ENCODE data around the gene PRC1. TPM values are rescaled to one million over a fixed set of nuclear protein-coding genes. Genes with fewer than 3 reads are reported as not detected.
"Not testable (repeated sequence)": the region's sequence is repeated elsewhere in the genome, so short reads cannot be mapped to it uniquely, and the experiment has no call there.

Gene PRC1
- total RNA-seq, 1 donor = 17.7 TPM

DNA sequence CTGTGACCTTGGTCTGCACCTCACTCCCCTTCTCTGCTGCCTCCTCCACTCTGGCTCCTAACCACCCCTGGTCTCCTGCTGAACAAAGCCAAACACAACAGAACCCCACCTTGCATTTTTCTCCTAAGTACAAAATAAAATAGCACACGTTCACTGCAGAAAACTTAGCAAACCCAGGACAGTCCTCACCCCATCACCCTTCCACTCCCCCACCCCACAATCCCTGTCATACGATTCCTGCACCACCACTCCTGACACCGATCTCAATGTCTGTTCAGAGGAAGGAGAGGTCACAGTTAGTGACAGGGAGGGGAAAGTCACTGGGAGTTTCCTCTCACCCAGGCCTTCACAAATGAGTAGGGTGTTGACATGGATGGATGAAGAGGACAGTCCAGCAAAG lies 23.8 kb upstream of the PRC1 start:
- H2AFZ ChIP-seq (ENCODE audit: low read length) = no peak overlapping the region
- H3K79me2 ChIP-seq (ENCODE audit: insufficient read depth, low read length) = peaks cover 58% of the 10 kb centered on the region
- no peak overlapping the region for H3K4me3 ChIP-seq (ENCODE audit: insufficient read depth, low read length)
- no peaks in the 10 kb centered on the region for H3K27me3 ChIP-seq (ENCODE audit: insufficient read depth, low read length)
- TF ChIP-seq, protein P1, sequence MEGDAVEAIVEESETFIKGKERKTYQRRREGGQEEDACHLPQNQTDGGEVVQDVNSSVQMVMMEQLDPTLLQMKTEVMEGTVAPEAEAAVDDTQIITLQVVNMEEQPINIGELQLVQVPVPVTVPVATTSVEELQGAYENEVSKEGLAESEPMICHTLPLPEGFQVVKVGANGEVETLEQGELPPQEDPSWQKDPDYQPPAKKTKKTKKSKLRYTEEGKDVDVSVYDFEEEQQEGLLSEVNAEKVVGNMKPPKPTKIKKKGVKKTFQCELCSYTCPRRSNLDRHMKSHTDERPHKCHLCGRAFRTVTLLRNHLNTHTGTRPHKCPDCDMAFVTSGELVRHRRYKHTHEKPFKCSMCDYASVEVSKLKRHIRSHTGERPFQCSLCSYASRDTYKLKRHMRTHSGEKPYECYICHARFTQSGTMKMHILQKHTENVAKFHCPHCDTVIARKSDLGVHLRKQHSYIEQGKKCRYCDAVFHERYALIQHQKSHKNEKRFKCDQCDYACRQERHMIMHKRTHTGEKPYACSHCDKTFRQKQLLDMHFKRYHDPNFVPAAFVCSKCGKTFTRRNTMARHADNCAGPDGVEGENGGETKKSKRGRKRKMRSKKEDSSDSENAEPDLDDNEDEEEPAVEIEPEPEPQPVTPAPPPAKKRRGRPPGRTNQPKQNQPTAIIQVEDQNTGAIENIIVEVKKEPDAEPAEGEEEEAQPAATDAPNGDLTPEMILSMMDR (IDR thresholded peaks at IDR 0.05; ENCODE audit: extremely low read depth, low read depth, low read length) = no peak
- H3K36me3 ChIP-seq (ENCODE audit: insufficient read depth, low read length) = peaks cover 12% of the 10 kb centered on the region
- H3K4me1 ChIP-seq (ENCODE audit: insufficient read depth, low read length) = peaks cover 17% of the 10 kb centered on the region
- H3K27ac ChIP-seq (ENCODE audit: low read depth, low read length) = no peak overlapping the region
- H4K20me1 ChIP-seq (ENCODE audit: insufficient read depth, low read length) = peaks cover 3% of the 10 kb centered on the region
- no peak for DNase-seq (ENCODE audit: insufficient read length, low spot score, missing footprints)
- H3K4me2 ChIP-seq (ENCODE audit: insufficient read depth, low read length) = no peak overlapping the region
- no peaks in the 10 kb centered on the region for H3K9me3 ChIP-seq (ENCODE audit: low read depth, low read length)

DNA sequence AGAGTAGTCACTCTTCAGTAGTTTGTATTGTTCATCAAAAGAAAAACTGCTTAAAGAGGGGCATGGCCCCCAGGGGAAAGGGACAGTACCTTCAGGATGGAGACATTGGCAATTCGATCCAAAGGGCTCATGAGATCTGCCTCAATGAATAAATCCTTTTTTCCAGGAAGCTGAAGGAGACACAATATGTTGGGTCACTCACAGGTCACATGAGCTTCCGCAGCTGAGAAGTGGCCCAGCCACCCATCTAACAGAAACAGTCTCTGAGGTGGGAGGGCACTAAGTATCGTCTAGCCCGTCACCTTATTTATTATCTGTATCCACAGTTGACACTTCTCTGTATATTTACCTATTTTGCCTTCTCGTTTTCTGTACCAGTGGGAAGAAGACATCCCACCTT lies 23.4 kb upstream of the PRC1 start:
- H3K36me3 ChIP-seq (ENCODE audit: insufficient read depth, low read length) = peaks cover 17% of the 10 kb centered on the region
- no peaks in the 10 kb centered on the region for H3K27me3 ChIP-seq (ENCODE audit: insufficient read depth, low read length)
- H3K27ac ChIP-seq (ENCODE audit: low read depth, low read length) = no peak overlapping the region
- no peak overlapping the region for H3K4me2 ChIP-seq (ENCODE audit: insufficient read depth, low read length)
- TF ChIP-seq, protein P1 (IDR thresholded peaks at IDR 0.05; ENCODE audit: extremely low read depth, low read depth, low read length) = no peak
- no peak overlapping the region for H3K4me3 ChIP-seq (ENCODE audit: insufficient read depth, low read length)
- peaks cover 3% of the 10 kb centered on the region for H4K20me1 ChIP-seq (ENCODE audit: insufficient read depth, low read length)
- H2AFZ ChIP-seq (ENCODE audit: low read length) = no peak overlapping the region
- no peaks in the 10 kb centered on the region for H3K9me3 ChIP-seq (ENCODE audit: low read depth, low read length)
- peaks cover 58% of the 10 kb centered on the region for H3K79me2 ChIP-seq (ENCODE audit: insufficient read depth, low read length)
- peaks cover 17% of the 10 kb centered on the region for H3K4me1 ChIP-seq (ENCODE audit: insufficient read depth, low read length)
- no peak for DNase-seq (ENCODE audit: insufficient read length, low spot score, missing footprints)

DNA sequence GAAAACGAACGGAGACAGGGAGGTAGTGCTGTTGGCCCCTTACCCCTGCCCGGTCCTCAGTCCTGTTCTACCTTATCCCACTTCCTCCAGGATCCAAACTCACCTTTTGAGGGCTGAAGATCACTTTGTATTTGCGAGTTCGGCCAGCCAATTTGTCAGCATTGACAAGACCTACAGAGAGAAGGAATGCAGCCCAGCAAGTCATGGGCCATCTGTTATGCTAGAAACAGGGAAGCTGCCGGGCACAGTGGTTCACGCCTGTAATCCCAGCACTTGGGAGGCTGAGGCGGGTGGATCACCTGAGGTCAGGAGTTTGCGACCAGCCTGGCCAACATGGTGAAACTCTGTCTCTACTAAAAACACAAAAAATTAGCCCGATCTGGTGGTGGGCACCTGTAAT lies 19.4 kb upstream of the PRC1 start:
- not testable (repeated sequence) for H2AFZ ChIP-seq (ENCODE audit: low read length); H3K9me3 ChIP-seq (ENCODE audit: low read depth, low read length); H3K27ac ChIP-seq (ENCODE audit: low read depth, low read length); H3K4me3 ChIP-seq (ENCODE audit: insufficient read depth, low read length); H3K4me2 ChIP-seq (ENCODE audit: insufficient read depth, low read length); H3K4me1 ChIP-seq (ENCODE audit: insufficient read depth, low read length); H3K27me3 ChIP-seq (ENCODE audit: insufficient read depth, low read length); H4K20me1 ChIP-seq (ENCODE audit: insufficient read depth, low read length); DNase-seq (ENCODE audit: insufficient read length, low spot score, missing footprints)
- H3K79me2 ChIP-seq (ENCODE audit: insufficient read depth, low read length) = peaks cover 25% of the 10 kb centered on the region
- peaks cover 30% of the 10 kb centered on the region for H3K36me3 ChIP-seq (ENCODE audit: insufficient read depth, low read length)

DNA sequence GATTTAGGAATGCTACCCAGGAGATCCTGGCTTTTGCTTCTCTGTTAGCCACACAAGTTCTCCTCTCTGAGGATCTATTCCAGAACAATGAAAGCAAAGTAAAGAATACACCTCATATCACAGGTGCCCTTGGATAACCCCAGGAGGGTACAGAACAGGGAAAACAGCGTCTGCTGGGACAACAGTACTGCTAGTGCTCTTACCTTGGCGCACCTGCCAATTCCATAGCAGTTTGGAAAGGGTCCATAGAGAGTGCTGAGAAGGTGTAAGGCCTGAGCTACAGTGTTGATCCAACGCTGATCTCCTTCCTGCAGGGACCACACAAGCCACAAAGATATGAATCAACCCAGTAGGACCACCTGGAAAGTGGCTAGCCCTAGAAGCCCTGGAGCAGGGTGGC lies 12.9 kb upstream of the PRC1 start:
- Histone ChIP-seq H3K4me3 (ENCODE audit: insufficient read depth, low read length) (no peak overlapping the region), H3K36me3 (ENCODE audit: insufficient read depth, low read length) (peaks cover 54% of the 10 kb centered on the region), H3K27me3 (ENCODE audit: insufficient read depth, low read length) (no peaks in the 10 kb centered on the region), H4K20me1 (ENCODE audit: insufficient read depth, low read length) (no peaks in the 10 kb centered on the region), H2AFZ (ENCODE audit: low read length) (no peak overlapping the region), H3K27ac (ENCODE audit: low read depth, low read length) (no peak overlapping the region), H3K4me1 (ENCODE audit: insufficient read depth, low read length) (no peaks in the 10 kb centered on the region), H3K9me3 (ENCODE audit: low read depth, low read length) (no peaks in the 10 kb centered on the region), H3K79me2 (ENCODE audit: insufficient read depth, low read length) (no peaks in the 10 kb centered on the region), H3K4me2 (ENCODE audit: insufficient read depth, low read length) (no peak overlapping the region)
- TF ChIP-seq, protein P1 (IDR thresholded peaks at IDR 0.05; ENCODE audit: extremely low read depth, low read depth, low read length) = no peak
- DNase-seq (ENCODE audit: insufficient read length, low spot score, missing footprints) = no peak
